ENCODE measurements around the gene CYP27B1.

The CYP27B1 gene

DNA sequence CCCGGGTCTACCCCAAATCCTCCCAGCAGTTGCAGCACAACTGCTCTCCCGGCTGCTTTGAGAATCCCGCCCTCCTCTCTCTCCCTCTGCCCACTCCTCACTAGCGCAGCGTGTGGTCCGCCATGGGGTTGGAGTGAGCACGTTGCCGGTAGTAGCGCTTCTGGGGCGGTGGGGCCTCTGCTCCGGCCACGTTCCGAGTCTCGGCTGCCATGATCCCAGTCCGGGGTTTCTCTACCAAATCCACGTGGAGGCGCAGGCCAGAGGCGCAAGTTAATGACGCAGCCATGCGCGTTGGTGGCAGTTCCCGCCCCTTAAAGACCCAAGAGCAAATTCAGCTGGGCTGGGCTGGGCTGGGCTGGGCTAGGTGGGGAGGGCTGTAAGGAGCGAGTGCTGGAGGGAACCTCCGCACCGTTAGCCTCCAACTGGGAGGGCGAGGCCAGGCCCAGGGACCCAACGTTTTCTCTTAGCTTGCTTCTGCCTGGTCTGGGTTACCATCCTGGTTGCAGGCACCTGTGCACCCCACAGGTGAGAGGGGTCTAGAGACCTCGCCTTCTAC is 5.1 kb upstream of the CYP27B1 start, which contains the start of gene METTL1:
Gene METTL1, minus strand, starts transcription at position 233 of the 556 bp plus-strand sequence. Its CDS starts 22 bp downstream, at position 211.
- H3K4me3 ChIP-seq (ENCODE audit: low read depth, low read length) = peak within 1 kb of the TSS; percentile 89

DNA sequence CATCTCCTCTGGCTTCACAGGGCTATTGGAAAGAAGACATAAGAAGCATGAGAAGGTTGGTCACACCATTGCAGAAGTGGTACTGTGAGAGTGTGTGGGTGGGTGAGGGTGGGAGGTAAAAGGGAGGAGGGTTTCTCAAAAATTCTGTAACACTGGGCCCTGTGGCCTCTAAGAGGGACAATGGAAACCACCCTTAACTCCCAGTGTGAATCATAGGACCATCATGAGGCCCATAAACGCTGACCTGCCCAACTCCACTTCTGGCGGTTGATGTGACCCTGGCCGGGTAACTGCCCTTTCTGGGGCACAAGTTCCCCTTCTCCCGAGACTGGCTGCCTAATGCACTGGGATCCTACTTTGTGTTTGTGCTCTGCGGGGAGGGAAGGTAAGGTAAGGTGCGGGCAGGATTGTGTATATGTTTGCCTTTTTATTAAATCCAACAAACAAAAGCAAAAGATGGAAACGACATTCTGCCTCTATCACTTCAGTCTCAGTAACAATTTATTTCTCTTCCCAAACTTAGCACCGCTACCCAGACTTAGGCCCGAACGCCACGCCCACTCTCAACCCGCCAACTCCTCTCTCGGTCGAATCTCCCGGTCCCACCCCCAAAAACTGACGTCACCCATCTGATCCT is 4.5 kb upstream of the CYP27B1 start:
- H3K4me3 ChIP-seq (ENCODE audit: low read depth, low read length) = peak overlapping the region; percentile 89
- TF ChIP-seq, protein P1, sequence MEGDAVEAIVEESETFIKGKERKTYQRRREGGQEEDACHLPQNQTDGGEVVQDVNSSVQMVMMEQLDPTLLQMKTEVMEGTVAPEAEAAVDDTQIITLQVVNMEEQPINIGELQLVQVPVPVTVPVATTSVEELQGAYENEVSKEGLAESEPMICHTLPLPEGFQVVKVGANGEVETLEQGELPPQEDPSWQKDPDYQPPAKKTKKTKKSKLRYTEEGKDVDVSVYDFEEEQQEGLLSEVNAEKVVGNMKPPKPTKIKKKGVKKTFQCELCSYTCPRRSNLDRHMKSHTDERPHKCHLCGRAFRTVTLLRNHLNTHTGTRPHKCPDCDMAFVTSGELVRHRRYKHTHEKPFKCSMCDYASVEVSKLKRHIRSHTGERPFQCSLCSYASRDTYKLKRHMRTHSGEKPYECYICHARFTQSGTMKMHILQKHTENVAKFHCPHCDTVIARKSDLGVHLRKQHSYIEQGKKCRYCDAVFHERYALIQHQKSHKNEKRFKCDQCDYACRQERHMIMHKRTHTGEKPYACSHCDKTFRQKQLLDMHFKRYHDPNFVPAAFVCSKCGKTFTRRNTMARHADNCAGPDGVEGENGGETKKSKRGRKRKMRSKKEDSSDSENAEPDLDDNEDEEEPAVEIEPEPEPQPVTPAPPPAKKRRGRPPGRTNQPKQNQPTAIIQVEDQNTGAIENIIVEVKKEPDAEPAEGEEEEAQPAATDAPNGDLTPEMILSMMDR (IDR thresholded peaks at IDR 0.05; ENCODE audit: low read depth, low read length) = no peak

More for the DNA sequence above, 5.1 kb upstream of the CYP27B1 start, which contains the start of gene METTL1:
- TF ChIP-seq, protein P1 (IDR thresholded peaks at IDR 0.05; ENCODE audit: low read depth, low read length) = no peak

DNA sequence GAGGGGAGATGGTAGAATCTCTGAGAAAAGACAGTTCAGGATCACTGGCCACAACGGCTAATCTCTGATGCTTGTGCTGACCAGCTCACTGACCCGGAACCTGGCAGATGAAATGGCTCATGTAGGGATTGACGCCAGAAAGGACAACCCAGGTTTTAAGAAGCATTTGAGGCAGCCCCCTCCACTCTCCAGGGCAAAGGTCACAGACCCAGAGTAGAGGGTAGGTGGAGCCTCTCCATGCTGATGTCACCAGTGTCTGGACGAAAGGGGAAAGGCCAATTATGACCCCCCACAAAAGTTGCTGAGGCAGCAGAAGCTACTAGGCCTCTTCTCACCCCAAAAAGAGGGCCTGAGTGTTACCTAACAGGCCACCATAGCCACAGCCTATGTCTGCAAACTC is 3.9 kb upstream of the CYP27B1 start:
- H3K4me3 ChIP-seq (ENCODE audit: low read depth, low read length) = peak overlapping the region; percentile 89; the same call in 1 of the 2 replicates
- TF ChIP-seq, protein P1 (IDR thresholded peaks at IDR 0.05; ENCODE audit: low read depth, low read length) = no peak

DNA sequence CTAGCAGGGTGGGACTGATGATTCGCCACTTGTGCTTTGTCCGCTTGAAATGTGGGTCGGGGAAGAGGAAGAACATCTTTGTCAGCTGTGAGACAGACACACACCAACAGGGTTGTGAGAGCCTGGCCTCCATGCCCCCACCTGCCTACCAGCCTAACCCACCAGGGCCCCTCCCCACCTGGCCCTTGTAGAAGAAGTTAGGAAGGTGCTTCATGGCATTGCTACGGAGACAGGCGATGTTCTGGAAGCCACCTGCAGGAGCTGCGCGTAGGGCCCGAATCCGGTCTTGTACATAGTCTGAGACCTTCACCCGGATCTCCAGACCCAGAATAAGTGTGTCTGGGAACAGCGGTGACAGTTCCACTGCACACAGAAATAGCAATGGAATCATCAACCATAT is 2.7 kb upstream of the CYP27B1 start:
- TF ChIP-seq, protein P1 (IDR thresholded peaks at IDR 0.05; ENCODE audit: low read depth, low read length) = no peak
- H3K4me3 ChIP-seq (ENCODE audit: low read depth, low read length) = no peak overlapping the region

DNA sequence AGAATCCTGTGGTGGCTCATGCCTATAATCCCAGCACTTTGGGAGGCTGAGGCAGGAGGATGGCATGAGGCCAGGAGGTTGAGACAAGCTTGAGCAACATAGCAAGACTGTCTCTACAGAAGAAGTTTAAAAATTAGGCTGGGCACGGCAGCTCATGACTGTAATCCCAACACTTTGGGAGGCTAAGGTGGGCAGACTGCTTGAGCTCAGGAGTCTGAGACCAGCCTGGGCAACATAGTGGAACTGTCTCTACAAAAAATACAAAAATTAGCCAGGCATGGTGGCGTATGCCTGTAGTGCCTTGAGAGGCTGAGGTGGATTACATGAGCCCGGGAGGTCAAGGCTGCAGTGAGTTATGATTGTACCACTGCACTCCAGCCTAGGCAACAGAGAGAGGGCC is 998 bp upstream of the CYP27B1 start:
- TF ChIP-seq, protein P1 (IDR thresholded peaks at IDR 0.05; ENCODE audit: low read depth, low read length) = no peak
- H3K4me3 ChIP-seq (ENCODE audit: low read depth, low read length) = no peak overlapping the region

DNA sequence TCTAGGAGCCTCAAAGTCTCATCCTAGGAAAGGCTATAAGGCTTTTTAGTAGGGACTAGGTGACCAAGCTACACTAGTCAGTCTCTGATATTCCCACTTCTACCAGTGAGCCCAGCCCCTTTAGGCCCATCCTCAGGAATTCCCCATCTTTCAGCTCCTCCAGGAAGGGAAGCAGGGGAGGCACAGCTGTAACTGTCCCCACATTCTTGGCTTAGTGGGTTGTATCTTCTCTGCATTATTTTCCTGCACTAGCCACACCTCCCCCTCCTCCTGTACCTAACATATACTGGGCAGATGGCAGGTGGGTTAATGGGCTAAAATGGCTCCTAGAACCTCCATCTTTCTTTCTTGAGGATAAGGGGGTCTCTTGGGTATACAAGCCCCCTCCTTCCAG is 424 bp upstream of the CYP27B1 start:
- no peak overlapping the region for H3K4me3 ChIP-seq (ENCODE audit: low read depth, low read length)

More for the DNA sequence above, 424 bp upstream of the CYP27B1 start:
- TF ChIP-seq, protein P1 (IDR thresholded peaks at IDR 0.05; ENCODE audit: low read depth, low read length) = no peak
